Stomach (tissue), 4 donors: Measurements from ENCODE around the gene CXCR5.

Experiments
- CTCF ChIP-seq, 7 experiments: fragments of 450-650 bp in 4 of 7; fragments of 200-600 bp in 3 of 7; sonication (generic) in 3 of 7; IDR thresholded peaks; one replicate each; pipeline ENCODE4 v1.5.1; 2016 to 2019; ENCODE audit warnings: antibody characterized with exemption in 7 of 7, control low read depth in 2 of 7, mild to moderate bottlenecking in 1 of 7
- EP300 ChIP-seq: sonication (generic); formaldehyde crosslinking; IDR thresholded peaks from one replicate; pipeline ENCODE4 v1.6.1; 2017; ENCODE audit warnings: antibody characterized with exemption
- POLR2A ChIP-seq, 4 donors: fragments of 450-650 bp; IDR thresholded peaks; one replicate each; pipeline ENCODE4 v1.6.1; 2016; ENCODE audit warnings: antibody characterized with exemption in 4 of 4, control low read depth in 2 of 4, mild to moderate bottlenecking in 1 of 4, moderate library complexity in 1 of 4
- POLR2AphosphoS5 ChIP-seq, 3 donors: sonication (generic); formaldehyde crosslinking; IDR thresholded peaks; one replicate each; pipeline ENCODE4 v1.6.1; 2016; ENCODE audit warnings: antibody characterized with exemption in 3 of 3

GRCh38 chr11:118849825-118850224 lies 33.9 kb upstream of the CXCR5 start:
- TF ChIP-seq POLR2A (IDR thresholded peaks at IDR 0.05) (no peak), CTCF (IDR thresholded peaks at IDR 0.05) (no peak), EP300 (no peak), POLR2AphosphoS5 (IDR thresholded peaks at IDR 0.05) (no peak)
